Amygdala (tissue), 56 donors: ENCODE measurements around the gene LILRA5.
"Not testable (repeated sequence)": the region's sequence is repeated elsewhere in the genome, so short reads cannot be mapped to it uniquely, and the experiment has no call there.

Experiments
- DNase-seq, 56 donors: peaks; one replicate each; lab custom pipeline; 2025; lab: John Stamatoyannopoulos, UW

The LILRA5 gene

DNA sequence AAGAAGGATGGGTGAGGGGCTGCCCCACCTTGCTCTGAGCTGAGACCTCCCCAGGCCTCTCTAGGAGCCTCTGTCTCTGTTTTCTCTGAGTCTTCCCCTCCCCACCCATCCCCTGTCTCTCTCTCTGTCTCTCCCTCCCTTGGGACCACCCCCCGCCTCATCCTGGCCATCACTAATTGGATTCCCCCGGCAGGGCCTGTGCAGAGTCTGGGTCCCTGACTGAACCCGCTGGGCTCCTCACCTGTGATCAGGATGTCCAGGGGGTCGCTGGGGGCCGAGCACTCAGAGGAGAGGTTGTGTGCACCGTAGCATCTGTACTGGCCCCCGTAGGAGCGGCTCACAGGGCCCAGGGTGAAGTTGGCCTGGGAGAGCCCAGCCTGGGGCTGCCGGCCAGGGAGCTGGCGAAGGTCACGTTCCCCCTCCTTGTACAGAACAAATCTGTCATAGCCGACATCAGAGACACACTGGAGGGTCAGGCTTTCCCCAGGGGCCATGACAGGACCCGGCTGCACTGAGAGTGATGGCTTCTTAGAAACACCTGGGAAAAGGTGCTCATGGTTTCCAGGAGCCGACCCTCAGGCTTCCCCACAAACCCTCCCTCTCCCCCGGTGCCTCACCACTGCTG lies 34.3 kb downstream of the LILRA5 start:
- DNase-seq: not testable (repeated sequence)

DNA sequence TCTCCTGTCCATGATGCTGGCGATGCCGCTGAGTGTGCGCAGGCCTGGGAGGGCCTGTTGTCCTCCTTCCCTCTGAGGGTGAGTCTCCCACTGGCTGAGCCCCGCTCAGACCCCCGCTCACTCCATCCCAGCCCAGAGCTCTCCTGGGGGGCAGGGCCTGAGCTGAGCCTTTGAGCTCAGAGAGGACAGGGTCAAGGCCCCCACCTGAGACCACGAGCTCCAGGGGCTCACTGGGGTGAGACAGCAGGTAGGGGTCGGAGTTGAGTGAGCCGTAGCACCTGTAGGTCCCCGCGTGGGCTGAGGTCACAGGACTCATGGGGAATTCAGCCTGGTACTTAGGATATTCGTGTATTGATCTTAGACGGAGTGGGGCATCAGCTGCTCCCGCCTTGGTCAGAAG lies 34.9 kb downstream of the LILRA5 start:
- not testable (repeated sequence) for DNase-seq

DNA sequence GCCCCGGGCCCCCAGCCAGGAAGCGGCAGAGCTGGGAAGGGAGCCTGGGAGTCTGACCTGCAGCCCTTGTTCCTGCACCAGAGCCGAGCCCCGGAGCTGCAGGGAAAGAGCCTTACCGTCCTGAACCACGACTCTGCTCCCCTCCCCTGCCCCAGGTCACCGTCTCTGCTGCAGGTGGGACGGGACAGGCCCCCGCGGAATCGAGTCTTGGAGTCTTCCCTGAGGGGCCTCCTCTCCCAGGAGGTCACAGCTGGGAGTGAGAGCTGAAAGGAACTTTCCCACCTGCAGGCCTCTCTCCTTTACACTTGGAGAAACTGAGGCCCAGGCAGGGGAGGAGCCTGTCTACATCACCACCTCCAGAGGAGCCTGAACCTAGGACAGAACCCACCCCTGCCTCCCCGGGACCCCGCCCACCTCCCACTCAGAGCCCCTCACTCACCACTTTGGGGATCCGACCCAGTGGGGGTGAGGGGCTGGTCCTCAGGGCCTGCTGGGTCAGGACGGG lies 35.8 kb downstream of the LILRA5 start:
- DNase-seq: not testable (repeated sequence)

DNA sequence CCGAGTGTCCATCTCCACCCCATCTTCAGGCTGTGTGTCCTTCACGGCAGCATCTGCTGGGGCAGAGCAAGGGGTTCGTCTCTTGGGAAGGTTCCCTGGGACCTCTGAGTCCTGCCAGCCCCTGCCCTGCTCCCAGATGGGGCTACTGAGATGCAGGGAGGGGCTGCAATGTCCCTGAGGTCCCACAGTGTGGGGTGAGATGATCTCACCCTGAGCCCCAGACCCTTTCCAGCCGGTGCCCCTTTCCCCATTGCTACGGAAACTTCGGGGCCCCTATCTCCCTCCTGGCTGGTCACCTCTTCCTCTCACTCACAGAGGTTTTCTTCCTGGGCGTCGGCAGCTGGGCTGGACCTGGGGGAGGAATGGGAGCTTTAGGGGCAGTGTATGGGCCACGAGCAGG lies 37.0 kb downstream of the LILRA5 start:
- no peak for DNase-seq

DNA sequence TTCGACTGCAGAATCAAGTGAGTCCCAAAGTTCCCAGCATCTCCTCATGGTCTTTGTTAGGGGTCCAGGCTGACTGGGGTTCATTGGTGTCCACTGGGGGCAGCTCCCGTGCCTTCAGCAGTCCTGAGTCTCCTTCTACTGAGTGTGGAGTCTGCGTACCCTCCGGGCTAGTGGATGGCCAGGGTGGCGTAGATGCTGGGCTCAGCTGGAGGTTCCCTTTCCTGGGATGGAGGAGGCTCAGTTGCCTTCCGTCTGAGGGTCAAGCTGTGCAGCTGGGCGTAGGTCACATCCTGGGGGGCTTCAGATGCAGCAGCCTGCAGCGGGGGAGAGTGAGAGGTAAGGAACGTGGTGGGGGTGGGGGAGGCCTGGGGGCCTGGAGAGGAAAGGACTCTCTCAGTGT lies 38.5 kb downstream of the LILRA5 start:
- not testable (repeated sequence) for DNase-seq

DNA sequence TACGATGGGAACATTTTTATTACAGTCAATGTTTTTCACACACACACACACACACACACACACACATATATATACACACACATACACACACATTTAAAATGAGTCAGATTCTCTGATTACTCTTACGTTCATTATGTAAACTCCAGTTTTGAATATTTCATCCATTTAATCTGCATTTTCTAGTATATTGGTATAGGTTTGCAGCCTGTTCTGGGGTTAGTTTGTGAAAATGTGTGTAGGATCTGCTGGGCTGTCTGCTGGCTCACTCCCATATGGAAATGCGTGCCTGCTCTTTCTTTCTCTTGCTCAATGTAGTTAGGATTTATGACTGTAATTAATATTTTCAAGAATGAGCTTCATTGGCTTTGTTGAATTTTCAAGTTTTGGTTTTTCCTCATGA lies 39.1 kb downstream of the LILRA5 start:
- DNase-seq: no peak

DNA sequence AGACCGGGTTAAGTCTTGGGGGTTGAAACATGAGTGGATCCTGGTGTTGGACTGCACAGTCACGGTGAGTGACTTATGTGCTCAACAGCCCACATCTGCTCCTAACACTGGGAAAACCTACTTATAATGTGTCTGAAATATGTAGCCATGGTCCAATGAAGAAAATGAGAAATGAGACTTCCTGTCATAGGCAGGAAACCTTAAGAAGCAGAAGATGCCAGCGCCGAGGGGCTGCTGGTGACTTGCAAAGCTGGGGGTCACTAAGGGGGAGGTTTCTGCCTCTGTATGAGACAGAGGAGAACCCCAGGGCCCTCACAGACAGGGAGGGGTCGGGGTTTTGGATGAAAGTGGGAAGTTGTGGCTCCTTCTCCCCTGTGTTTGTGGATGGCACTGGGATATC lies 40.8 kb downstream of the LILRA5 start:
- not testable (repeated sequence) for DNase-seq

DNA sequence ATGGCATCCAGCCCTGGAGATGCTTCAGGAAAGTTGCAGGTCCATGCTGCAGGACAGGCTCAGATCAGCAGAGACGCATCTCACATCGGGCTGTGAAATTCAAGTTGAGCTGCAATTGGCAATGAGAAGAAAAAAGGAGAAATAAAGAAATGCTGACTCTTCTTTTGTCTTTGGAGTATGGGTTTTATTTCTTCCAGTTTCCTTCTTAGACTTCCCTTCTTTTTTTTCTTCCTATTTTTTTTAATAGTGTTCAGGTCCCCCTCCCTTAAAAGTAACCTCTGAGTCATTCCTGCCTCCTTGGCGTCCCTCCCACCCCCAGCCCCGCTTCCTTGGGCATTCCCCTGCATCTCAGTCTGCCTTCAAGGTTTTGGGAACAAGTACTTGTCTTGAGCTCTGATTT lies 41.4 kb downstream of the LILRA5 start:
- not testable (repeated sequence) for DNase-seq

DNA sequence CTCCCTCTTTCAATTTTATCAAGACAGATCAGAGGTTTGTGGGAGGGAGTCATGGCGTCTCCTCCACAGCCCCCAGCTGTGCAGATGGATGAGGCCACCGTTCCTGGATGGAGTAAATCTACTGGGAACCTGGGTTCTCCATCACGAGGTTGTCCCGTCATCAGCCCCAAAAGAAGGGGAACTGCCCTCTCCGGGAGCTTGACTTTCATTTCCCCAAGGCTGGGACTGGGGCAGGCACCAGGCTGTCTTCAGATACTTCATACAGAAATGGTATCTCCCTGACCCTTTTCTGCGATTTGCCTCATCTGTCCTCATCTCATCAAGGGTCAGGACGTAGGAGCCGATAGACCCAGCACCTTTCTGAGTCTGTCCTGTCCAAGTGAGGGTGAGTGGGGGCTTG lies 41.9 kb downstream of the LILRA5 start:
- peak in 15 of 56 donors; percentile 4 to 49 (median 14) for DNase-seq

DNA sequence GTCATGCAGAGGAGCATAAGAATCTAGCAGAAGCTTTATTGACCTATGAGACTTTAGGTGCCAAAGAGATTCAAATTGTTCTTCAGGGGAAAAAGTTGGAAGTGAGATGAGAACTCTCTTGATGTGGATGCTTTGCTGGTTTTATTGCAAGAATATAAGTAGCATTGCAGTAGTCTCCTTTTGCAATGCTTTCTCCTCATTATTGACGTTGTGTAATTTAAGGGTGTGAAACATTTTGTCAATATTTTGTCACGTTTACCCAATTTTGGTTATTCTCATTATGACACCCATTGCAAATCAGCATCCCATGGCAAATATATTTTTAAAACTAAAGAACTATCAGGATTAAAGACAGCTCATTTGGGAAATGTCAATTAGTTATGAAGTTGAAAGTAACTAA lies 44.0 kb downstream of the LILRA5 start:
- DNase-seq: no peak

DNA sequence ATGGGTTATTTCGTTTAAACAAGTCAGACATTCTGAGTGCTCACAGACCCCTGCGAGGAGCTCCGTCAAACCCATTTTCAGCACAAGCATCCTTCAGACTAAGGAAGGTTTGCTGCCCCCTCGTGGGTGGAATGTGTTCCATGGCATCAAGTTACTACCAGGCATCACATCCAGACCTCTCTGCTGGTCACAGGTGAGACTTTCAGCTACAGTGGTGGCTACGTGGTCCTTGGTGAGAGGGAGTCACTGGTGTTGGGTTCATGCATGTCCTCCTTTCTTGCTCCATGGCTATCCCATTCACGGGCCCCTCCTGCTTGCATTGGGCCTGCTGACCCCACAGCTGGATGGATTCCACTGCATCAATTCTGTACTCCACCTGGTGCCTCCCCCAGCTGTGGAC lies 46.8 kb downstream of the LILRA5 start:
- DNase-seq: peak in 25 of 56 donors; percentile 3 to 72 (median 20)

DNA sequence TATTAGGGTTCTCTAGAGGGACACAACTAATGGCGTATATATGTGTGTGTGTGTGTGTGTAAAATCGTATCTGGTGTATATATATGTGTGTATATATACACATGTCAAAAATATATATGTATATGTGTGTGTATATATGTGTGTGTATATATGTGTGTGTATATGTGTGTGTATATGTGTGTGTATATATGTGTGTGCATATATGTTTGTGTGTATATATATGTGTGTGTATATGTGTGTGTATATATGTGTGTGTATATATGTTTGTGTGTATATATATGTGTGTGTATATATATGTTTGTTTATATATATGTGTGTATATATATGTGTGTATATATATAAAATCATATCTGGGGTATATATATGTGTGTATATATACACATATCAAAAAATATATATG lies 50.5 kb downstream of the LILRA5 start:
- no peak for DNase-seq

DNA sequence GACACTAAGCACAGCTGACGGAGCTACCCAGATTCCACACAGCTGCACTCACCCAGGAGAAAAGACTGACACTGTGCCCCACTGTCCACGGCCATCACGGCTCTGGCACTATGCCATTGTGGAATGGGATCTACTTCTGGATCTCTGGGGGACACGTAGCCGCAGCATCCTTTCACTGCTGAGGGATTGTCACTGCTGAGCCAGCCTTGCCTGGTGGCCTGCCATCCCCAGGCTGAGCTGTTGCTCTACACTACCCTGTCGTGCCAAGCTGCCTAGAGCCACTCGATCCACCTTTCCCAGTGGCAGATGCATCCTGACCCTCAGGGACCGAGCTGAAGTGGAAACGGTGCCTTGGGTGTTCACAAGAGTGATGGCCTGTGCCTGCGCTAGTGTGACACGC lies 50.9 kb downstream of the LILRA5 start:
- DNase-seq: no peak

DNA sequence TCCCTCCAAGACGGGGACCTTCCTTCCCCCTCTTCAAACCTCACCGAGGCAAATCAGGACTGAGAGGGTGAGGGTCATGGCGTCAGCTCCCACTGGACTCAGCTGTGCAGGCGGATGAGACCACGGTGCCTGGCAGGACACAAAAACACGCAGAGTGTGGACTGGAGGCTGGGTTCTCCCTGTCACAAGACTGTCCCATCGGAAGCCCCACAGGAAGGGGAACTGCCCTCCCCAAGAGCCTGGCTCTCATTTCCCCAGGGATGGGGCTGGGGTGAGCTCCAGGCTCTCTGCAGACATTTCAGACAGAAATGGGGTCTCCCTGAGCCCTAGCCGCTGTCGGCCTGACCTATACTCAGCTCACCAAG lies 55.9 kb downstream of the LILRA5 start, which contains the start of gene LILRB5:
Gene LILRB5, minus strand, starts transcription at position 158 of the 365 bp plus-strand sequence. Its CDS starts 80 bp downstream, at position 78.
- DNase-seq: no peak
